Loucy (cell line): ENCODE results near the gene PIK3R5.

ENCODE experiments used
- H2AFZ ChIP-seq: fragments of 200-600 bp; sonication (generic); 2 replicates; pipeline ENCODE4 v1.6.0; 2016; ENCODE audit warnings: antibody characterized with exemption, mild to moderate bottlenecking, low read length, moderate library complexity
- H3F3A ChIP-seq: fragments of 200-600 bp; 2 replicates; pipeline ENCODE4 v1.6.0; 2016; ENCODE audit warnings: antibody characterized with exemption, low read depth, mild to moderate bottlenecking
- H3K27me3 ChIP-seq: fragments of 200-600 bp; sonication (generic); 2 replicates; pipeline ENCODE4 v1.6.1; 2014; ENCODE audit warnings: low read length, mild to moderate bottlenecking; ENCODE audit not compliant: insufficient read depth, poor library complexity, severe bottlenecking
- H3K36me3 ChIP-seq: fragments of 200-600 bp; sonication (generic); 2 replicates; pipeline ENCODE4 v1.6.1; 2016; ENCODE audit warnings: low read length; ENCODE audit not compliant: insufficient read depth
- H3K4me1 ChIP-seq: fragments of 200-600 bp; sonication (generic); 2 replicates; pipeline ENCODE4 v1.5.1; 2014; ENCODE audit warnings: low read length, mild to moderate bottlenecking; ENCODE audit not compliant: insufficient read depth, poor library complexity, severe bottlenecking
- H3K4me2 ChIP-seq: fragments of 200-600 bp; sonication (generic); 2 replicates; pipeline ENCODE4 v1.6.0; 2014; ENCODE audit warnings: antibody characterized with exemption, low read length, low read depth, mild to moderate bottlenecking; ENCODE audit not compliant: poor library complexity, severe bottlenecking
- H3K4me3 ChIP-seq: fragments of 200-600 bp; sonication (generic); 2 replicates; pipeline ENCODE4 v1.5.1; 2014; ENCODE audit warnings: low read length, mild to moderate bottlenecking, mixed read lengths; ENCODE audit not compliant: poor library complexity, severe bottlenecking
- H3K79me2 ChIP-seq: fragments of 200-600 bp; sonication (generic); 2 replicates; pipeline ENCODE4 v1.6.1; 2014; ENCODE audit warnings: low read length; ENCODE audit not compliant: insufficient read depth
- H3K9ac ChIP-seq: fragments of 200-600 bp; sonication (generic); 2 replicates; pipeline ENCODE4 v1.6.0; 2014; ENCODE audit warnings: mild to moderate bottlenecking, low read depth, low read length, moderate library complexity; ENCODE audit not compliant: poor library complexity, severe bottlenecking
- H3K9me2 ChIP-seq: fragments of 200-600 bp; sonication (generic); replicated peaks from 2 replicates; pipeline ENCODE4 v1.6.1; 2016; ENCODE audit warnings: low read depth, low read length, mixed read lengths
- H3K9me3 ChIP-seq: fragments of 200-600 bp; sonication (generic); 2 replicates; pipeline ENCODE4 v1.6.1; 2014; ENCODE audit warnings: mild to moderate bottlenecking, antibody characterized with exemption, low read length, low read depth; ENCODE audit not compliant: insufficient read depth
- H4K20me1 ChIP-seq: fragments of 200-600 bp; sonication (generic); 2 replicates; pipeline ENCODE4 v1.6.0; 2014; ENCODE audit warnings: antibody characterized with exemption, low read length, mild to moderate bottlenecking; ENCODE audit not compliant: insufficient read depth, poor library complexity, severe bottlenecking
- CTCF ChIP-seq: fragments of 200-600 bp; sonication (generic); conservative IDR thresholded peaks from 2 replicates; pipeline ENCODE4 v1.5.1; 2014; ENCODE audit warnings: mild to moderate bottlenecking, antibody characterized with exemption, low read length
- EZH2phosphoT487 ChIP-seq: fragments of 200-600 bp; IDR thresholded peaks from 2 replicates; pipeline ENCODE4 v1.6.1; 2018; ENCODE audit warnings: antibody characterized with exemption, mild to moderate bottlenecking, moderate library complexity, borderline replicate concordance

PIK3R5 gene

GRCh38 chr17:8948462-8948861 is 17.0 kb downstream of the PIK3R5 start:
- H3K4me2 ChIP-seq = no peak overlapping the region

DNA sequence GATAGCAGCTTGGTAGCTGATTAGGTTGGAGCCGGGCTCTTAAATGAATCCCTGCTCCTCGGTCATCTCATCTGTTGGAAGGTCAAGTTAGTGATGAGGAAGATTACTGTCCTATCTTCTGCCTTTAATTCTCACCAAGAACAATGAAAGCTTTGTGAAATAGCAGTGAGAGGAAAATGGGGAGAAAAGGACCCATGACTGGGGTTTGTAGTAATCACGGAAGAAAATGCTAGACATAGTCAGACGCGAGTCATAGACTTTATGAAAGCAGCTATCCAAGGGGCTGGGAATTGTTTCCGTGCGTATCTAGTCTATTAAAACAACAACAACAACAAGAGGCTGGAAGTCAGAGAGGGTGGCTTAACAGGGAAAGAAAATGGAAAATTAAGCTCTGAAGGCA is 18.3 kb downstream of the PIK3R5 start:
- no peak overlapping the region for H2AFZ ChIP-seq
- peaks cover 13% of the 10 kb centered on the region for H3K4me1 ChIP-seq
- H3K4me3 ChIP-seq = no peak overlapping the region
- no peak overlapping the region for H3K9ac ChIP-seq
- no peaks in the 10 kb centered on the region for H3F3A ChIP-seq
- H3K36me3 ChIP-seq = peaks cover 11% of the 10 kb centered on the region; the same call in 1 of the 2 replicates
- H3K9me2 ChIP-seq = no peaks in the 10 kb centered on the region
- no peaks in the 10 kb centered on the region for H3K27me3 ChIP-seq
- H4K20me1 ChIP-seq = no peaks in the 10 kb centered on the region
- TF ChIP-seq EZH2phosphoT487 = no peak
- no peak for TF ChIP-seq CTCF
- H3K4me2 ChIP-seq = no peak overlapping the region
- peaks cover 30% of the 10 kb centered on the region for H3K79me2 ChIP-seq
- no peaks in the 10 kb centered on the region for H3K9me3 ChIP-seq

More at GRCh38 chr17:8948462-8948861, 17.0 kb downstream of the PIK3R5 start:
- Histone ChIP-seq H3K9me3 (no peaks in the 10 kb centered on the region), H3K9ac (no peak overlapping the region), H4K20me1 (no peaks in the 10 kb centered on the region), H3K79me2 (peaks cover 42% of the 10 kb centered on the region), H3K4me1 (peaks cover 19% of the 10 kb centered on the region), H3F3A (no peaks in the 10 kb centered on the region), H3K9me2 (no peaks in the 10 kb centered on the region), H3K36me3 (peaks cover 11% of the 10 kb centered on the region; the same call in 1 of the 2 replicates), H3K4me3 (no peak overlapping the region), H2AFZ (no peak overlapping the region), H3K27me3 (no peaks in the 10 kb centered on the region)
- TF ChIP-seq EZH2phosphoT487 = no peak
- no peak for TF ChIP-seq CTCF

GRCh38 chr17:8946476-8946875 is 19.0 kb downstream of the PIK3R5 start:
- Histone ChIP-seq H2AFZ (no peak overlapping the region), H4K20me1 (no peaks in the 10 kb centered on the region), H3K9me3 (no peaks in the 10 kb centered on the region), H3K9ac (no peak overlapping the region), H3K4me3 (no peak overlapping the region), H3K4me2 (no peak overlapping the region), H3K79me2 (peaks cover 29% of the 10 kb centered on the region), H3F3A (no peaks in the 10 kb centered on the region), H3K4me1 (peaks cover 19% of the 10 kb centered on the region), H3K9me2 (no peaks in the 10 kb centered on the region), H3K36me3 (peaks cover 11% of the 10 kb centered on the region; the same call in 1 of the 2 replicates), H3K27me3 (no peaks in the 10 kb centered on the region)
- TF ChIP-seq EZH2phosphoT487 (no peak), CTCF (no peak)
